MM.1S (cell line): ENCODE results near the gene TMEM117.

Experiments used
- DNase-seq: peaks from one replicate; pipeline ENCODE4 v3.0.0-alpha.2; 2015
- H2AFZ ChIP-seq: fragments of 300-600 bp; sonication (generic); 2 replicates; pipeline ENCODE4 v1.6.0; 2016; ENCODE audit warnings: antibody characterized with exemption, low read length
- H3F3A ChIP-seq: fragments of 300-600 bp; sonication (generic); 2 replicates; pipeline ENCODE4 v1.6.1; 2016; ENCODE audit warnings: mild to moderate bottlenecking, antibody characterized with exemption, low read length, moderate library complexity, mixed read lengths; ENCODE audit not compliant: insufficient read depth
- H3K27ac ChIP-seq: fragments of 300-600 bp; sonication (generic); 2 replicates; pipeline ENCODE4 v1.5.1; 2016; ENCODE audit warnings: mild to moderate bottlenecking, low read length
- H3K27me3 ChIP-seq: fragments of 300-600 bp; sonication (generic); replicated peaks from 2 replicates; pipeline ENCODE4 v1.6.0; 2016; ENCODE audit warnings: low read length; ENCODE audit not compliant: insufficient read depth
- H3K36me3 ChIP-seq: fragments of 300-600 bp; sonication (generic); replicated peaks from 2 replicates; pipeline ENCODE4 v1.6.1; 2016; ENCODE audit warnings: mild to moderate bottlenecking, low read length, mixed read lengths; ENCODE audit not compliant: insufficient read depth
- H3K4me1 ChIP-seq: fragments of 300-600 bp; sonication (generic); 2 replicates; pipeline ENCODE4 v1.6.1; 2016; ENCODE audit warnings: low read length, mixed read lengths
- H3K4me2 ChIP-seq: fragments of 300-600 bp; sonication (generic); 2 replicates; pipeline ENCODE4 v1.6.0; 2016; ENCODE audit warnings: low read depth, low read length
- H3K4me3 ChIP-seq: fragments of 300-600 bp; sonication (generic); 2 replicates; pipeline ENCODE4 v1.5.1; 2016; ENCODE audit warnings: low read length, mixed read lengths
- H3K79me2 ChIP-seq: fragments of 300-600 bp; sonication (generic); 2 replicates; pipeline ENCODE4 v1.6.1; 2016; ENCODE audit warnings: mixed run types, low read length, mixed read lengths
- H3K9ac ChIP-seq: fragments of 300-600 bp; sonication (generic); 2 replicates; pipeline ENCODE4 v1.6.1; 2016; ENCODE audit warnings: low read length, mixed read lengths
- H3K9me2 ChIP-seq: fragments of 300-600 bp; sonication (generic); replicated peaks from 2 replicates; pipeline ENCODE4 v1.6.1; 2016; ENCODE audit warnings: mild to moderate bottlenecking, low read length, mixed read lengths; ENCODE audit not compliant: insufficient read depth
- H3K9me3 ChIP-seq: fragments of 300-600 bp; sonication (generic); replicated peaks from 2 replicates; pipeline ENCODE4 v1.6.1; 2016; ENCODE audit warnings: mild to moderate bottlenecking, low read length, mixed read lengths; ENCODE audit not compliant: insufficient read depth
- H4K20me1 ChIP-seq: fragments of 300-600 bp; sonication (generic); 2 replicates; pipeline ENCODE4 v1.6.1; 2016; ENCODE audit warnings: mild to moderate bottlenecking, low read length, moderate library complexity, mixed read lengths; ENCODE audit not compliant: insufficient read depth
- EZH2 ChIP-seq: fragments of 300-600 bp; sonication (generic); optimal IDR thresholded peaks from 2 replicates; pipeline ENCODE3; 2017; ENCODE audit warnings: low read depth, mild to moderate bottlenecking, antibody characterized with exemption, low read length, mixed read lengths
- EZH2phosphoT487 ChIP-seq: fragments of 300-600 bp; sonication (generic); IDR thresholded peaks from 2 replicates; pipeline ENCODE4 v1.6.1; 2018; ENCODE audit warnings: antibody characterized with exemption, low read length
- TF ChIP-seq, protein P1 (sequence below): fragments of 300-600 bp; sonication (generic); IDR thresholded peaks from 2 replicates; pipeline ENCODE4 v1.5.1; 2016; ENCODE audit warnings: antibody characterized with exemption, low read length, mixed read lengths

Gene TMEM117

DNA sequence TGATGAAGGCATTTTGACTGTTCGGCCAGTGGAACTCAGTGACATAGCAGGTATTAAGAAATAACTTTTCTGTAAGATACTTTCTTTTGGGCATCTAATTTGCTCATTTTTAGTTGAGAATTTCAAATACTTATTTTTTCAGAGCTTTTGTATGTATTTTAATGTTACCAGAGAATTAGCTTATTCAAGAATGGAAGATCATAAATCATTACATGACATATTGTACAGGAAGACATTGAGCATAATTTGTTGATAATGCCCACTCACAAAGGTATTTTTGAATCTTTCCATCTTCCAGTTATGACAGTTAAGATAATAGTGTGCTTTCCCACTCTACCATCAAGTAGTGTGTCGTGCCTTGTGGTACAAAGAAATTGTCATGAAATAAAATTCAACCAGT, 36.5 kb downstream of the TMEM117 start:
- Histone ChIP-seq H3K9ac (no peak overlapping the region), H3K27me3 (no peaks in the 10 kb centered on the region), H3K4me3 (no peak overlapping the region), H3K9me2 (no peaks in the 10 kb centered on the region), H3K9me3 (no peaks in the 10 kb centered on the region), H3F3A (no peaks in the 10 kb centered on the region), H3K4me1 (no peaks in the 10 kb centered on the region), H3K4me2 (no peak overlapping the region), H4K20me1 (no peaks in the 10 kb centered on the region), H2AFZ (no peak overlapping the region), H3K27ac (no peak overlapping the region), H3K79me2 (no peaks in the 10 kb centered on the region), H3K36me3 (no peaks in the 10 kb centered on the region)
- no peak for DNase-seq
- TF ChIP-seq EZH2 (no peak), EZH2phosphoT487 (no peak)
- TF ChIP-seq, protein P1, sequence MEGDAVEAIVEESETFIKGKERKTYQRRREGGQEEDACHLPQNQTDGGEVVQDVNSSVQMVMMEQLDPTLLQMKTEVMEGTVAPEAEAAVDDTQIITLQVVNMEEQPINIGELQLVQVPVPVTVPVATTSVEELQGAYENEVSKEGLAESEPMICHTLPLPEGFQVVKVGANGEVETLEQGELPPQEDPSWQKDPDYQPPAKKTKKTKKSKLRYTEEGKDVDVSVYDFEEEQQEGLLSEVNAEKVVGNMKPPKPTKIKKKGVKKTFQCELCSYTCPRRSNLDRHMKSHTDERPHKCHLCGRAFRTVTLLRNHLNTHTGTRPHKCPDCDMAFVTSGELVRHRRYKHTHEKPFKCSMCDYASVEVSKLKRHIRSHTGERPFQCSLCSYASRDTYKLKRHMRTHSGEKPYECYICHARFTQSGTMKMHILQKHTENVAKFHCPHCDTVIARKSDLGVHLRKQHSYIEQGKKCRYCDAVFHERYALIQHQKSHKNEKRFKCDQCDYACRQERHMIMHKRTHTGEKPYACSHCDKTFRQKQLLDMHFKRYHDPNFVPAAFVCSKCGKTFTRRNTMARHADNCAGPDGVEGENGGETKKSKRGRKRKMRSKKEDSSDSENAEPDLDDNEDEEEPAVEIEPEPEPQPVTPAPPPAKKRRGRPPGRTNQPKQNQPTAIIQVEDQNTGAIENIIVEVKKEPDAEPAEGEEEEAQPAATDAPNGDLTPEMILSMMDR = no peak

DNA sequence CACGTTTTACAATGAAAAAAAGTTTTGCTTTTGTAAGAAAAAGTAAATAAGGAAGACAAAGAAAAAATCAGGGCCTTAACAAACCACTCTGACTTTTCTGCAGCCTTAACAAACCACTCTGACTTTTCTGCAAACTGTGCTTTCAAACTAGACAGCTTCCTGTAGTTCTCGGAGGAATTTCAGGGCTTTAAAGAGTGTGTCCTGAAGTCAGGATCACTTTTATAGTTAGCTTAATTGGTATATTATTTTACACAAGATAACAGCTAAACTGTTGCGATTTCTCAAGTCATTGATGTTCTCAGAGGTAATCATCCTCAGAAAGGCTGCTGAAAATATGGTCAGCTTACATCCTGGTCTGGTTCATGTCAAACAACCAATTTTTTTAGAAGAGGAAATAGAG, 42.2 kb downstream of the TMEM117 start:
- H3K4me1 ChIP-seq = no peaks in the 10 kb centered on the region
- no peak overlapping the region for H3K27ac ChIP-seq
- DNase-seq = no peak
- no peaks in the 10 kb centered on the region for H3K27me3 ChIP-seq
- TF ChIP-seq EZH2phosphoT487 (no peak), EZH2 (no peak)
- TF ChIP-seq, protein P1 = no peak
- no peak overlapping the region for H3K4me3 ChIP-seq
- no peaks in the 10 kb centered on the region for H3K36me3 ChIP-seq
- H3K4me2 ChIP-seq = no peak overlapping the region
- H2AFZ ChIP-seq = no peak overlapping the region
- no peaks in the 10 kb centered on the region for H3K9me2 ChIP-seq
- H3K9me3 ChIP-seq = no peaks in the 10 kb centered on the region
- no peaks in the 10 kb centered on the region for H4K20me1 ChIP-seq
- H3K79me2 ChIP-seq = no peaks in the 10 kb centered on the region
- no peaks in the 10 kb centered on the region for H3F3A ChIP-seq
- H3K9ac ChIP-seq = no peak overlapping the region

DNA sequence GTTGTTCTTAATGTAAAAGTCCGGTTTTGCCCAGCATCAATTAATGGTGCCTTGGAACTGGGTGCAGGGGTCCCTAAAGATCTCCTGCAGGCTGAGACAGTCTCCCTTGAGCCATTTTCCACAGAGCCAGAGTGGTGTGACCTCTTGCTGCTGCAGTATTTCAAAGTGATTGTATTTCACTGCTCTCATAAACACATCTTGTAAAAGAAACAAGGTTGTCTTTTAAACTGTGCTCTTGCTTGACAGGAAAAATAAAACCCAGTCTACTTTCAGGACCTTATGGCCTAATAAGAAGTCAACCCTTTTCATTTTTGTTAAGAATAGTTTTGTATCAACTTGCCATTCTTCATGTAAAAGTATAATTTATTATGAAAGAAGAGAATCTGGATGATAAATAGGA, 44.7 kb downstream of the TMEM117 start:
- Histone ChIP-seq H2AFZ (no peak overlapping the region), H3F3A (no peaks in the 10 kb centered on the region), H3K9ac (no peak overlapping the region), H3K36me3 (no peaks in the 10 kb centered on the region), H3K27ac (no peak overlapping the region), H3K4me2 (no peak overlapping the region), H3K79me2 (no peaks in the 10 kb centered on the region), H3K4me3 (no peak overlapping the region), H4K20me1 (no peaks in the 10 kb centered on the region), H3K27me3 (no peaks in the 10 kb centered on the region), H3K9me3 (no peaks in the 10 kb centered on the region), H3K4me1 (no peaks in the 10 kb centered on the region), H3K9me2 (no peaks in the 10 kb centered on the region)
- TF ChIP-seq EZH2 (no peak), EZH2phosphoT487 (no peak)
- TF ChIP-seq, protein P1 = no peak
- DNase-seq = no peak
